K562 (cell line): ENCODE data around the gene MPZL1. TPM values are rescaled to one million over a fixed set of nuclear protein-coding genes. Genes with fewer than 3 reads are reported as not detected.

Source experiments
- ARID1B ChIP-seq: fragments of 450-650 bp; IDR thresholded peaks from 2 replicates; pipeline ENCODE4 v1.6.1; 2016; ENCODE audit warnings: antibody characterized with exemption, mild to moderate bottlenecking, inconsistent platforms
- ATF3 ChIP-seq, 2 experiments: fragments of 450-650 bp in 1 of 2; sonication (generic) in 1 of 2; formaldehyde crosslinking in 1 of 2; IDR thresholded peaks in 1 of 2; conservative IDR thresholded peaks in 1 of 2; 2 replicates each; pipeline versions ENCODE4 v1.6.1 to v1.8.1; 2016 to 2023; ENCODE audit warnings: mild to moderate bottlenecking in 2 of 2, moderate library complexity in 2 of 2, inconsistent platforms in 1 of 2, missing genetic modification reagents in 1 of 2
- BHLHE40 ChIP-seq: IDR thresholded peaks from 2 replicates; pipeline ENCODE4 v1.6.1; 2011; ENCODE audit warnings: low read length, improper control_type of control experiment
- DIDO1 ChIP-seq: fragments of 450-650 bp; IDR thresholded peaks from 2 replicates; pipeline ENCODE4 v1.6.1; 2016; ENCODE audit warnings: low read depth, missing biosample characterization, missing genetic modification characterization
- HDAC1 ChIP-seq, 2 experiments: fragments of 450-650 bp; IDR thresholded peaks; 2 replicates each; pipeline ENCODE4 v1.6.1; 2016 to 2017; ENCODE audit warnings: inconsistent platforms in 1 of 2, mild to moderate bottlenecking in 1 of 2, moderate library complexity in 1 of 2
- MAFG ChIP-seq: fragments of 450-650 bp; conservative IDR thresholded peaks from 2 replicates; pipeline ENCODE4 v1.6.1; 2016; ENCODE audit warnings: missing genetic modification characterization, missing compliant biosample characterization
- NRF1 ChIP-seq, 2 experiments: fragments of 450-650 bp; IDR thresholded peaks in 1 of 2; conservative IDR thresholded peaks in 1 of 2; 2 replicates each; pipeline ENCODE4 v1.6.1; 2014; ENCODE audit warnings: mild to moderate bottlenecking in 2 of 2
- SMAD1 ChIP-seq: fragments of 150-350 bp; IDR thresholded peaks from 2 replicates; pipeline ENCODE4 v1.6.1; 2014; ENCODE audit warnings: low read length, low read depth; ENCODE audit not compliant: partially characterized antibody
- TEAD1 ChIP-seq, 2 experiments: fragments of 450-650 bp in 1 of 2; sonication (generic) in 1 of 2; formaldehyde crosslinking; IDR thresholded peaks; 2 replicates each; pipeline versions ENCODE4 v1.4.0 to v1.8.0; 2020 to 2022; ENCODE audit warnings: mild to moderate bottlenecking in 2 of 2, missing genetic modification reagents in 1 of 2
- TGIF2 ChIP-seq: sonication (generic); formaldehyde crosslinking; IDR thresholded peaks from 2 replicates; pipeline ENCODE4 v1.8.1; 2022; ENCODE audit warnings: mild to moderate bottlenecking, missing genetic modification reagents, moderate library complexity
- U2AF2 ChIP-seq: fragments of 200-400 bp; formaldehyde crosslinking; optimal IDR thresholded peaks from 2 replicates; pipeline ENCODE3; 2017; ENCODE audit warnings: low read depth, mild to moderate bottlenecking, low read length
- ZKSCAN8 ChIP-seq: fragments of 200-800 bp; sonication (Bioruptor generic); IDR thresholded peaks from 2 replicates; pipeline ENCODE4 v1.6.1; 2016; ENCODE audit warnings: missing genetic modification characterization, missing compliant biosample characterization
- ZNF583 ChIP-seq: fragments of 250-450 bp; sonication (Bioruptor Pico); IDR thresholded peaks from 2 replicates; pipeline ENCODE4 v1.4.0; 2020
- ZNF639 ChIP-seq, 2 experiments: fragments of 200-800 bp in 1 of 2; sonication (Bioruptor generic) in 1 of 2; sonication (generic) in 1 of 2; formaldehyde crosslinking in 1 of 2; IDR thresholded peaks in 1 of 2; conservative IDR thresholded peaks in 1 of 2; 2 replicates each; pipeline versions ENCODE4 v1.5.0 to v1.6.1; 2016 to 2020; ENCODE audit warnings: missing compliant biosample characterization in 1 of 2, missing genetic modification characterization in 1 of 2, missing genetic modification reagents in 1 of 2
- ZNF717 ChIP-seq: fragments of 250-450 bp; sonication (Bioruptor Pico); IDR thresholded peaks from 2 replicates; pipeline ENCODE4 v1.5.0; 2021
- ZNF785 ChIP-seq: fragments of 250-450 bp; sonication (Bioruptor Pico); IDR thresholded peaks from 2 replicates; pipeline ENCODE4 v1.4.0; 2020; ENCODE audit warnings: mild to moderate bottlenecking
- polyA plus RNA-seq, 8 experiments: library from polyadenylated mRNA; depleted of rRNA in 4 of 8; stranded (reverse) in 5 of 8; unstranded in 3 of 8; fragments of >200 nt; fragmentation: Nextera tagmentation in 2 of 8; fragmentation: Illumina TruSeq in 1 of 8; extraction: Ambion mirVana in 2 of 8; extraction: Trizol in 1 of 8; gene quantifications; 2 replicates each; pipeline versions ENCODE4 v1.2.1 to v1.2.3, GENCODE V29; 2011 to 2014; ENCODE audit warnings: inconsistent platforms in 1 of 8, missing spikeins in 1 of 8
- total RNA-seq, 7 experiments: library from RNA; depleted of rRNA in 6 of 7; stranded (reverse); fragments of >200 nt in 6 of 7; fragmentation: Illumina TruSeq in 2 of 7; extraction: Trizol in 2 of 7; gene quantifications; 2 replicates each; pipeline versions ENCODE4 v1.2.1 to v1.2.3, GENCODE V29; 2011 to 2021; ENCODE audit warnings: low replicate concordance in 1 of 7
- TF ChIP-seq, protein P1 (sequence below), 2 experiments: fragments of 450-650 bp in 1 of 2; sonication (generic) in 1 of 2; formaldehyde crosslinking in 1 of 2; IDR thresholded peaks; 2 replicates each; pipeline versions ENCODE4 v1.7.1 to v1.9.0; 2016 to 2022; ENCODE audit warnings: inconsistent platforms in 1 of 2, mild to moderate bottlenecking in 1 of 2, missing genetic modification reagents in 1 of 2

The MPZL1 gene
- total and polyA plus RNA-seq, 9 of the 15 experiments (the other 6 are each of a cell fraction or from before 2014, with no cell fraction given) = 14.5 to 153 (median 66.5) TPM

DNA sequence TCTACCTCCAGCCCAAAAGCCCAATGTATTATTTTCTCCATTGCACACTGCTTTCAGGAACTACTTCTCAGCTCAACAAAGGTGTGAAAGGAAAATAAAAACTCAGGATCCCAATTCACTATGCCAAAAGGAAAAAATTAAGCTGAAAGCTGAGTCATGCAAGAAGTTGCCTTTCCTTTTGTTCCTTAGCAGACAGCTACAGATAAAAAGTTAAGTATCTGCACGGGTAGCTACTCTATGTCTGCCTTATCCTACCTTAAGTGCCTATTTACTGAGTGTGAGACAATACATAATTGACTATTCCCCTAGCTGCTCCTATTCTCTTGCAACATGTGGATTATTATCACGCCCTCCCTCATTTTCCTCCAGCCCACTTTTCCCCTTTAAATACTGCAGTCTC lies 108.1 kb downstream of the MPZL1 start (continued):
- TF ChIP-seq ZNF639 (CRISPR knock-in tag; conservative IDR thresholded peaks at IDR 0.05 in 1 of 2, IDR thresholded peaks at IDR 0.05 in 1 of 2) (no peak), ARID1B (peak; percentile 73), ZKSCAN8 (CRISPR knock-in tag) (0 out of 2 replicates have a peak, but pooled peaks have one; percentile 27), NRF1 (conservative IDR thresholded peaks at IDR 0.05 in 1 of 2, IDR thresholded peaks at IDR 0.05 in 1 of 2) (no peak), ZNF717 (CRISPR knock-in tag) (no peak), ZNF583 (CRISPR knock-in tag) (no peak), ZNF785 (no peak), MAFG (peak; percentile 94), HDAC1 (IDR thresholded peaks at IDR 0.05) (peak in 1 of 2 experiments; percentile 31; a peak in 1 of 4 replicates), BHLHE40 (peak; percentile 56), U2AF2 (no peak), TGIF2 (CRISPR knock-in tag) (no peak), SMAD1 (no peak), DIDO1 (no peak), ATF3 (IDR thresholded peaks at IDR 0.05) (peak; percentile 51), ATF3 (CRISPR knock-in tag; conservative IDR thresholded peaks at IDR 0.05) (no peak), TEAD1 (CRISPR knock-in tag; IDR thresholded peaks at IDR 0.05) (no peak)
- TF ChIP-seq, protein P1, sequence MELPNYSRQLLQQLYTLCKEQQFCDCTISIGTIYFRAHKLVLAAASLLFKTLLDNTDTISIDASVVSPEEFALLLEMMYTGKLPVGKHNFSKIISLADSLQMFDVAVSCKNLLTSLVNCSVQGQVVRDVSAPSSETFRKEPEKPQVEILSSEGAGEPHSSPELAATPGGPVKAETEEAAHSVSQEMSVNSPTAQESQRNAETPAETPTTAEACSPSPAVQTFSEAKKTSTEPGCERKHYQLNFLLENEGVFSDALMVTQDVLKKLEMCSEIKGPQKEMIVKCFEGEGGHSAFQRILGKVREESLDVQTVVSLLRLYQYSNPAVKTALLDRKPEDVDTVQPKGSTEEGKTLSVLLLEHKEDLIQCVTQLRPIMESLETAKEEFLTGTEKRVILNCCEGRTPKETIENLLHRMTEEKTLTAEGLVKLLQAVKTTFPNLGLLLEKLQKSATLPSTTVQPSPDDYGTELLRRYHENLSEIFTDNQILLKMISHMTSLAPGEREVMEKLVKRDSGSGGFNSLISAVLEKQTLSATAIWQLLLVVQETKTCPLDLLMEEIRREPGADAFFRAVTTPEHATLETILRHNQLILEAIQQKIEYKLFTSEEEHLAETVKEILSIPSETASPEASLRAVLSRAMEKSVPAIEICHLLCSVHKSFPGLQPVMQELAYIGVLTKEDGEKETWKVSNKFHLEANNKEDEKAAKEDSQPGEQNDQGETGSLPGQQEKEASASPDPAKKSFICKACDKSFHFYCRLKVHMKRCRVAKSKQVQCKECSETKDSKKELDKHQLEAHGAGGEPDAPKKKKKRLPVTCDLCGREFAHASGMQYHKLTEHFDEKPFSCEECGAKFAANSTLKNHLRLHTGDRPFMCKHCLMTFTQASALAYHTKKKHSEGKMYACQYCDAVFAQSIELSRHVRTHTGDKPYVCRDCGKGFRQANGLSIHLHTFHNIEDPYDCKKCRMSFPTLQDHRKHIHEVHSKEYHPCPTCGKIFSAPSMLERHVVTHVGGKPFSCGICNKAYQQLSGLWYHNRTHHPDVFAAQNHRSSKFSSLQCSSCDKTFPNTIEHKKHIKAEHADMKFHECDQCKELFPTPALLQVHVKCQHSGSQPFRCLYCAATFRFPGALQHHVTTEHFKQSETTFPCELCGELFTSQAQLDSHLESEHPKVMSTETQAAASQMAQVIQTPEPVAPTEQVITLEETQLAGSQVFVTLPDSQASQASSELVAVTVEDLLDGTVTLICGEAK (IDR thresholded peaks at IDR 0.05) = 0 out of 2 replicates have a peak, but pooled peaks have one; percentile 43
- TF ChIP-seq, protein P1 (CRISPR knock-in tag; IDR thresholded peaks at IDR 0.05) = no peak
